PC-9 (cell line): Measurements from ENCODE around the gene COTL1. TPM values are rescaled to one million over a fixed set of nuclear protein-coding genes. Genes with fewer than 3 reads are reported as not detected.
A peak's percentile ranks its signal among the peaks of the same experiment; 100 is the strongest.

Source experiments
- BruUV-seq: library from RNA; stranded (reverse); fragments of 400-500 nt; replicated peaks from 2 replicates; lab custom pipeline; 2021; lab: Mats Ljungman, UMichigan
- CTCF ChIA-PET: fragments of 300-600 bp; sonication (Branson Sonifier 250); formaldehyde crosslinking; loops from one replicate; lab custom pipeline; 2022; ENCODE audit warnings: antibody characterized with exemption; lab: Charles Lee
- POLR2A ChIA-PET: fragments of 300-600 bp; sonication (Branson Sonifier 250); formaldehyde crosslinking; loops from one replicate; lab custom pipeline; 2022; ENCODE audit warnings: antibody characterized with exemption; ENCODE audit not compliant: unreplicated experiment; lab: Charles Lee
- DNase-seq, 2 experiments: peaks; one replicate each; pipeline versions ENCODE4 v3.0.0 to v3.0.0-alpha.2; 2015 to 2022; ENCODE audit warnings: mixed read lengths in 1 of 2
- H2AFZ ChIP-seq: fragments of 200-600 bp; sonication (generic); 2 replicates; pipeline ENCODE4 v1.8.1; 2017; ENCODE audit warnings: antibody characterized with exemption
- H3F3A ChIP-seq: fragments of 200-600 bp; sonication (generic); 2 replicates; pipeline ENCODE4 v1.8.1; 2017; ENCODE audit warnings: antibody characterized with exemption, mild to moderate bottlenecking, low read depth; ENCODE audit not compliant: insufficient read depth
- H3K27ac ChIP-seq: fragments of 200-600 bp; sonication (generic); 2 replicates; pipeline ENCODE4 v1.6.1; 2016; ENCODE audit warnings: mixed run types
- H3K27me3 ChIP-seq: fragments of 200-600 bp; sonication (generic); 2 replicates; pipeline ENCODE4 v1.6.1; 2016; ENCODE audit warnings: low read depth, mixed run types; ENCODE audit not compliant: insufficient read depth
- H3K36me3 ChIP-seq: fragments of 200-600 bp; sonication (generic); 2 replicates; pipeline ENCODE4 v1.6.1; 2016; ENCODE audit warnings: low read depth, mixed run types
- H3K4me1 ChIP-seq: fragments of 200-600 bp; sonication (generic); replicated peaks from 2 replicates; pipeline ENCODE4 v1.6.1; 2016; ENCODE audit warnings: mixed run types; ENCODE audit not compliant: insufficient read depth
- H3K4me2 ChIP-seq: fragments of 200-600 bp; sonication (generic); 2 replicates; pipeline ENCODE4 v1.6.1; 2017; ENCODE audit warnings: mixed run types
- H3K4me3 ChIP-seq: fragments of 200-600 bp; sonication (generic); 2 replicates; pipeline ENCODE4 v1.6.1; 2016; ENCODE audit warnings: mixed run types
- H3K79me2 ChIP-seq: fragments of 200-600 bp; sonication (generic); 2 replicates; pipeline ENCODE4 v1.6.1; 2017; ENCODE audit warnings: low read depth, mixed run types
- H3K9me2 ChIP-seq: fragments of 200-600 bp; sonication (generic); 2 replicates; pipeline ENCODE4 v1.8.1; 2017; ENCODE audit warnings: mild to moderate bottlenecking; ENCODE audit not compliant: insufficient read depth
- H3K9me3 ChIP-seq: fragments of 200-600 bp; sonication (generic); 2 replicates; pipeline ENCODE4 v1.8.1; 2016; ENCODE audit warnings: low read depth; ENCODE audit not compliant: insufficient read depth
- H4K20me1 ChIP-seq: fragments of 200-600 bp; sonication (generic); 2 replicates; pipeline ENCODE4 v1.8.1; 2017; ENCODE audit not compliant: insufficient read depth
- EZH2 ChIP-seq: fragments of 200-600 bp; sonication (generic); IDR thresholded peaks from 2 replicates; pipeline ENCODE4 v1.8.0; 2017; ENCODE audit warnings: antibody characterized with exemption, low read depth
- intact Hi-C: fragments of 100-400 bp; cut with micrococcal nuclease; formaldehyde crosslinking; loops from one replicate; pipeline ENCODE4 v1.10.0; 2022; ENCODE audit not compliant: unreplicated experiment
- total RNA-seq: library from RNA; stranded (reverse); gene quantifications from 2 replicates; pipeline ENCODE4 v1.2.3, GENCODE V29; 2021
- TF ChIP-seq, protein P1 (sequence below): fragments of 200-600 bp; sonication (generic); conservative IDR thresholded peaks from 2 replicates; pipeline ENCODE4 v1.6.1; 2017; ENCODE audit warnings: mixed run types, antibody characterized with exemption, mild to moderate bottlenecking, moderate library complexity

The COTL1 gene
- total RNA-seq, 1 experiment from 2014 or later, result 512 TPM

GRCh38 chr16:84649511-84649861 lies 31.6 kb upstream of the COTL1 start:
- DNase-seq, result no peak
- peaks cover 3% of the 10 kb centered on the region; the same call in 1 of the 2 replicates for H3K36me3 ChIP-seq
- no peaks in the 10 kb centered on the region for H3K27me3 ChIP-seq
- H3K4me1 ChIP-seq, result peaks cover 12% of the 10 kb centered on the region; the same call in 1 of the 2 replicates
- no peak for TF ChIP-seq EZH2
- TF ChIP-seq, protein P1, sequence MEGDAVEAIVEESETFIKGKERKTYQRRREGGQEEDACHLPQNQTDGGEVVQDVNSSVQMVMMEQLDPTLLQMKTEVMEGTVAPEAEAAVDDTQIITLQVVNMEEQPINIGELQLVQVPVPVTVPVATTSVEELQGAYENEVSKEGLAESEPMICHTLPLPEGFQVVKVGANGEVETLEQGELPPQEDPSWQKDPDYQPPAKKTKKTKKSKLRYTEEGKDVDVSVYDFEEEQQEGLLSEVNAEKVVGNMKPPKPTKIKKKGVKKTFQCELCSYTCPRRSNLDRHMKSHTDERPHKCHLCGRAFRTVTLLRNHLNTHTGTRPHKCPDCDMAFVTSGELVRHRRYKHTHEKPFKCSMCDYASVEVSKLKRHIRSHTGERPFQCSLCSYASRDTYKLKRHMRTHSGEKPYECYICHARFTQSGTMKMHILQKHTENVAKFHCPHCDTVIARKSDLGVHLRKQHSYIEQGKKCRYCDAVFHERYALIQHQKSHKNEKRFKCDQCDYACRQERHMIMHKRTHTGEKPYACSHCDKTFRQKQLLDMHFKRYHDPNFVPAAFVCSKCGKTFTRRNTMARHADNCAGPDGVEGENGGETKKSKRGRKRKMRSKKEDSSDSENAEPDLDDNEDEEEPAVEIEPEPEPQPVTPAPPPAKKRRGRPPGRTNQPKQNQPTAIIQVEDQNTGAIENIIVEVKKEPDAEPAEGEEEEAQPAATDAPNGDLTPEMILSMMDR, result no peak
- 0 out of 2 replicates have a peak, but pooled peaks cover 8% of the 10 kb centered on the region for H3F3A ChIP-seq
- H3K79me2 ChIP-seq, result peaks cover 32% of the 10 kb centered on the region
- no peak overlapping the region for H2AFZ ChIP-seq
- peaks cover 8% of the 10 kb centered on the region; the same call in 1 of the 2 replicates for H4K20me1 ChIP-seq
- H3K4me2 ChIP-seq, result peak overlapping the region; percentile 98
- no peaks in the 10 kb centered on the region for H3K9me3 ChIP-seq
- intact Hi-C loops, result no loop called here
- no TSS peak for BruUV-seq
- ChIA-PET POLR2A (no interaction called here), CTCF (no interaction called here)
- H3K4me3 ChIP-seq, result peak overlapping the region; percentile 98
- no peak overlapping the region for H3K27ac ChIP-seq
- no peaks in the 10 kb centered on the region for H3K9me2 ChIP-seq

DNA sequence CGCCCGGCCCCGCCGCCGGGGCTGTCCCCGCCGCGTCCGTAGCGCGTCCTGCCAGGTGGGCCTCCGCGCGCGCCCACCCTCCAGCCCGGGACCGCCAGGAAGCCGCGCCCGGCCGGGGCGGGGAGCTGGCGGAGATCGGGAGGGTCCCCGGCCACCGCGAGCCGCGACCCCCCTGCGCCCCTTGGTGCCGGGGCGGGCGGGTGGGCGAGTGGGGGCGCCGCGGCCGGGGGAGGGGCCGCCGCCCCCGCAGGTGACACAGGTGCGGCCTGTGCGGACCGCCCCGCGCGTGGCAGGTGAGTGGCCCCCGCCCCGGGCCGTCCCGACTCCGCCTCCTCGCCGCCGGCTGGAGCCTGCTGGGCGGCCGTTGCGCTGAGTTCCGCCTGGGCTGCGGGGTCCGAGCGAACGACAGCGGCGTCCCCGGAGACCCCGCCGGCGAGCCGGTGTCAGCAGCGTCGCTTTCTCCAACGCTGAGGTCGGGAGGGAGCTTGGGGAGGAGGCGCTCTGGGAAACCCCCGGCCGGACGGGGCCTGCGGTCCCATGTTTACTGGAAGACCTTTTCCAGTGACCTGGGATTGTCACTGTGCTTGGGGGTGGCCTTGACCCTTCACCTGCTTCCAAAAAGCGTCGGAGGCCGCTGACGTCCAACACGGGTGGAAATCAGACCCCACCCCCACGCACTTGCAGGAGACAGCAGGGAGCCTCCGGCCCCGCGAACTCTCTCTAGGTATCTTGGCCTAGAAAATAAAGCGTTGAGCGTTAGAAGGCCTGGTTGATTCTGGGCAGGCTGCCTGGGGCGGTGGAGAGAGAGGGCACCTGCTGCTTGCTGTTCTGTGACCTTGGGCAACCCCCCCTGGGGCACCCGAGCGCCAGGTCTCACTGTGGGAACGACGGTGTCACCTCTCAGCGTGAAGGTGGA lies 31.0 kb upstream of the COTL1 start:
- intact Hi-C loops, result no loop called here
- Histone ChIP-seq H4K20me1 (peaks cover 8% of the 10 kb centered on the region; the same call in 1 of the 2 replicates), H2AFZ (peak overlapping the region; percentile 82), H3K36me3 (peaks cover 3% of the 10 kb centered on the region; the same call in 1 of the 2 replicates), H3K9me3 (no peaks in the 10 kb centered on the region), H3K4me3 (peak overlapping the region; percentile 98), H3K4me2 (peak overlapping the region; percentile 98), H3K9me2 (no peaks in the 10 kb centered on the region), H3K27ac (no peak overlapping the region), H3K27me3 (no peaks in the 10 kb centered on the region), H3F3A (0 out of 2 replicates have a peak, but pooled peaks cover 8% of the 10 kb centered on the region), H3K4me1 (peaks cover 12% of the 10 kb centered on the region; the same call in 1 of the 2 replicates), H3K79me2 (peaks cover 32% of the 10 kb centered on the region)
- no TSS peak for BruUV-seq
- ChIA-PET POLR2A (interaction anchor here (0.6 kb wide), 1 partner anchor 293 kb away, joined by 3 read pairs; no protein-coding TSS in a partner anchor), CTCF (no interaction called here)
- DNase-seq, result peak in 1 of 2 experiments; percentile 48
- TF ChIP-seq, protein P1, result no peak
- no peak for TF ChIP-seq EZH2

- H3F3A ChIP-seq, result 0 out of 2 replicates have a peak, but pooled peaks cover 8% of the 10 kb centered on the region
- H3K27ac ChIP-seq, result no peak within 1 kb of the TSS
- TF ChIP-seq EZH2, result no peak
- TF ChIP-seq, protein P1, result no peak
- H3K4me1 ChIP-seq, result peaks cover 18% of the 10 kb centered on the region
- peak within 1 kb of the TSS; percentile 98 for H3K4me3 ChIP-seq
- no peaks in the 10 kb centered on the region for H3K27me3 ChIP-seq
- intact Hi-C loops, result no loop called here
- H3K36me3 ChIP-seq, result no peaks in the 10 kb centered on the region
- ChIA-PET CTCF (no interaction called here), POLR2A (interaction anchor here (0.6 kb wide), 1 partner anchor 294 kb away, joined by 3 read pairs; no protein-coding TSS in a partner anchor)
- DNase-seq, result peak in 1 of 2 experiments; percentile 57
- peaks cover 8% of the 10 kb centered on the region; the same call in 1 of the 2 replicates for H4K20me1 ChIP-seq
- H3K9me2 ChIP-seq, result no peaks in the 10 kb centered on the region
- H3K79me2 ChIP-seq, result peaks cover 32% of the 10 kb centered on the region
- peak within 1 kb of the TSS; percentile 98 for H3K4me2 ChIP-seq
- no peaks in the 10 kb centered on the region for H3K9me3 ChIP-seq
- no TSS peak for BruUV-seq
- peak within 1 kb of the TSS; percentile 87 for H2AFZ ChIP-seq
Measured at GRCh38 chr16:84647828-84648594, 30.1 kb upstream of the COTL1 start, which contains the start of gene KLHL36. Gene KLHL36, plus strand, starts transcription at chr16:84648511. Its CDS starts 2,357 bp downstream, at chr16:84650868.
